HG02759 (cell line): ENCODE data around the gene PPP4R1.

Experiments
- ATAC-seq: cut with Tn5 transposase; IDR thresholded peaks from one replicate; pipeline ENCODE4 v1.9.1; 2021; ENCODE audit warnings: mild to moderate bottlenecking, moderate library complexity; ENCODE audit not compliant: unreplicated experiment

Gene PPP4R1

DNA sequence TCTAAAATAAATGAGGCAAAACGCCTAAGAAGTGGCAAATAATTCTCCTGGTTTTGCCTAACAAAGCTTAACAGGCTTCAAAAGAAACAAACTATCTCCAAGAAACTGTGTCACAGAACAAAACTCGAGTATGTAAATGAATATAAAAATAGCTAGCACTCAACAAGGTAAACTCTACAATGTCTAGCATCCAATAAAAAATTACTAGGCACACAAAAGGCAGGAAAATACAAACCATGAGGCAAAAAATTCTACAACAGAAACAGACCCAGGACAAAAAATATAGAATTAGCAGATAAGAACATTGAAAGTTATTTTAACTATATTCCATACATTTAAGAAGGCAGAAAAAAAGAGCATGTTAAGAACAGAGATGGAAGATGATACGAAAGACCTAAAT lies 16.8 kb downstream of the PPP4R1 start:
- ATAC-seq, result no peak

DNA sequence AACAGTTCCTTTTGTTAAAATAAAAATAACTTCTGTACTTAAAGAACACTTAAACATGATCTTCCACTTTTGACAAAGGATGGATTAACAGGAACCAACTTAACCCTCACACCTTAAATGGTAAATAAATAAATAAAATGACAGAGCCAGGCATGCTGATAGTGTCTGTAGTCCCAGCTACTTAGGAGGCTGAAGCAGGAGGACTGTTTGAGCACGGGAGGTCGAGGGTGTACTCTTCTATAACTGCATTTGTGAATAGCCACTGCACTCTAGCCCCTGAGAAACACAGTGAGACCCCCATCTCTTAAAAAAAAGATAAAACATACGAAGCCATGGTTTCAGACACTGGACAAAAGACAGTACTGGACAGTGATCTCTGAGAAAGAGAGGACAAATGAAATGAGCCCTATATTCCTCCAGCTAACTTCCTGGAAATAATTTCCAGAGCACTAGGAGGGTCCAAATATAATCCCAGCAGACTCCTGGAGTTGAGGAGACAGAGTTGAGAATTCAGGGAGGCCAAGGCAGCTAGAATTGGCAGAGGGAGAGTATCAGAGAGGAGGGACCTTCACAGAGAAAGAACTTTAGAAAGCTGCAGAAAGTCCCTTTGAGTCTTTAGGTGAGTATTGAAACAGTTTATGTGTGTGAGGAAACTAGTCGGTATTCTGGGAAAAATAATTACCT lies 17.4 kb downstream of the PPP4R1 start:
- ATAC-seq, result no peak

- ATAC-seq, result no peak
Measured at GRCh38 chr18:9596226-9596625, 18.1 kb downstream of the PPP4R1 start.

DNA sequence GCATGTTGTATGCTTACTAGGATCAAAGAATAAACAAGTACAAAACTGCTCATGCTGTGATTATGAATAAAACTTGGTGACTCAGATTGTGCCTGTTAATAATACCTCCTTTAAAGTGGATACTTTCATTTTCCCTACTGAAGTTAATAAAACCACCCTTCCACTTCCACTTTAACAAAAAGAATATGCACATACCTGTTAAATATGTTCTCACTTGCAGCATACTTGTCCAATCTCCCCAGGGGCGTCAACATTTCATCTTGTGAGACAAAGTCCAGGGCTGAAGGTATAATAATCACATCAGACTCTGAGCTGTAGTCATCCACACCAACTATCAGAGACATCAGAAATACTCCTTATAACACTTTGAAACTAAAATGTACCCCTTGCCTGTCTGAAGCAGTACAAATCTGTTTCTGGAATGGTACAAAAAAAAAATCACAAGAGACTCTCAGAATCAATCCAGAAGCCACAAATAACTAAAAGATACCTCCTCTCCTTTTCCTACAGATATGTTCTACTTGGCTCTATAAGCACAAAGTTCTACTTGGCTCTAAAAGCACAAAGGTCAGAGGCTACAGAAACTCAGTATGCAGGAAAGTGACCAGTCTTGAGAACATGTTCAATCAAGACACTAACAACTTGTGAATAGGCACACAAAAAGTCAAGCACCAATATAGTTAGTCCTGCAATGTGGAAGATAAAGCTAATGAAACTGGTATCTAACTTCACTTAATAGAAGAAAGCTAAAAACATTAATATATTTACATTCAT lies 19.3 kb downstream of the PPP4R1 start:
- ATAC-seq, result peak; percentile 78

DNA sequence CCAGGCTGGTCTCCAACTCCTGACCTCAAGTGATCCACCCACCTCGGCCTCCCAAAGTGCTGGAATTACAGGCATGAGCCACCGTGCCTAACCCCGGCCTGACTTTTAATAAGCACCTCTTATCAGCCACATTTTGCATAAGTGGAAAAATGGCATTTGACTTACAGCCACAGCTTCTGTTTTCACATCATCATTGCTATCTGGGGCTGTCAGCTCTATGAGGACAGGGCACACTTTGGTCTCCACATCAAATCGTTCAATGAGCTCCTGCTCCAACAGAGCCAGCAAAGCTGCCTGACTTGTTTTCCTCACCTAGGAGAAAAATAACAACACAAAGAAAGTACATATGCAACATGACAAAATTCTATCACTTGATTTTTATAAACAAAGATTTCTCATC lies 26.4 kb downstream of the PPP4R1 start:
- no peak for ATAC-seq

DNA sequence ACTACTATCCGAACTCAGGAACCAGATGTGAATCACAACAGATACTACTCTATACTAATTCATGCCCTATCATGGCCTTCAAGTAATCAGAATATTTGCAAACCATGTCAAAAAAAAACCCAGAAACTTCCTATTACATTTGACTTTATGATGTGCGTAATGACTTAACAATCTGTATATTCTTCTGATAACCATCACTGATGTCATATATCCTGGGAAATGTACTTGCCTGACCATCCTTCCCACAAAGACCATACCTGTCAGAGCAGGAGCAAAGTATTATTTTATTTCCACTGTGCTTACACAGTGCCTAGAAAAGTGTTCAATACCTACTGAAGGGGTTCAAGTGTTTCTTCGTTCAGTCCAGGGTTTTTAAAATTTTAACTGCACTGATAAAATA lies 27.5 kb downstream of the PPP4R1 start:
- ATAC-seq, result no peak

GRCh38 chr18:9581667-9582066 lies 32.7 kb downstream of the PPP4R1 start:
- no peak for ATAC-seq

DNA sequence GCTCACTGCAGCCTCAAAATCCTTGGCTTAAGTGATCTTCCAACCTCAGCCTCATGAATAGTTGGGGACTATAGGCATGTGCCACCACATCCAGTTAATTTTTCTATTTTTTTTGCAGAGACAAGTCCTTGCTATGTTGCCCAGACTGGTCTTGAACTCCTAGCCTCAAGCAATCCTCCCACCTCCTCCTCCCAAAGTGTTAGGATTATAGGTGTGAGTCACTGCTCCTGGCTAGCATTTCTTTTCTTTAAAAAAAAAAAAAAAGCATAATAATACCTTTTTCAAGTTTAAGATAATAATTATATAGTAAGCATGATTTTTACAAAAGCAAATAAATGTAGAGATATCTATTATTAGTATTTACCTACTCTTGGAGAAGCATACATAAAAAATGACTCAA lies 36.1 kb downstream of the PPP4R1 start:
- ATAC-seq, result no peak

GRCh38 chr18:9577361-9577760 lies 37.0 kb downstream of the PPP4R1 start:
- ATAC-seq, result no peak

GRCh38 chr18:9575558-9575957 lies 38.8 kb downstream of the PPP4R1 start:
- peak; percentile 72 for ATAC-seq

DNA sequence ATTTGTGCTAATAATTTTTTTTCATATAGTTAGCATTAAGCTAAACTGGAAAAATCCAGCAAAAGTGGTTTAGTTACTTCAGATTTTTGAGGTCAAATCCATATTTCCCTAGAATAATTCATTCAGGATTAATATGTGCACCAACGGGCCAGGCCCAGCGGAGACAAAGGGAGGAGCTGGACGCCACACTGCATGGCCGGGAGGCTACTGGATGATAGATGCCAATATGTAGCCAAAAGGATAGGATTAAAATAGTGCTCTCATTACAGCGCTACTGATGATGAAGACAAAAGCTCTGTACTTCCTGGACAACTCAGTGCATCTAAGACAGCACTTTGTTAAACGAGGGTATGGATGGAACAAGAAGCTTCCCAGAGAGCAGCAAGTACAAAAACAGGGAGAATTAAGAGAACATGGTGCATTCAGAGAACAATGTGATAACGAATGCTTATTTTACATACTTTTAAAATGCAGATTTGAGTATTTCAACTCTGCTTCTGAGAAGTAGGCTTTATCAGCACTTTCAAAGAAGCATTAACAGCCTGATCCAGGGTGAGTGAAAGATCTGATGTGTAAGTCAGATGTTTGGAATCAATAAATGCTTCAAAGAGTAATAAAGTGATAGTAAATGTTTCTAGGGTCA lies 39.8 kb downstream of the PPP4R1 start:
- no peak for ATAC-seq

GRCh38 chr18:9571546-9571945 lies 42.8 kb downstream of the PPP4R1 start:
- ATAC-seq, result no peak

DNA sequence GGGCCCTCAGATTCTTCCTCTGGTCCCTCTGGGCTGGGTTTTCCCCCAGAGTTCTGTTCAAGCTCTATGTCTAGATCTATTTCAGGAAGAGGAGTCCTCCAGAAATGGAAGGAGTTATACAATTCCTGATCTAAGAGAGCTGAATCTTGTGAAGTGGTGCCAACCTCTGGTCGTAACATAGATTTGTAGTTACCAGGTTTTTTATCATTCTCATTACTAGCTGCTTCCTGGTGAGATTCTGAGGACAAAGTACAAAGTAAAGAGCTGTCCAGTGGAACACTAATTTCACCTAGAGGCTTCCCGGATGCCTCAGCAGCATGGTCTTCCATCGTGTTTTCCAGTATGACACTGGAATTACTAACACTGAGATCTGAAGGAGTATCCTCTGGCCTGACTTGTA lies 44.1 kb downstream of the PPP4R1 start:
- ATAC-seq, result no peak

DNA sequence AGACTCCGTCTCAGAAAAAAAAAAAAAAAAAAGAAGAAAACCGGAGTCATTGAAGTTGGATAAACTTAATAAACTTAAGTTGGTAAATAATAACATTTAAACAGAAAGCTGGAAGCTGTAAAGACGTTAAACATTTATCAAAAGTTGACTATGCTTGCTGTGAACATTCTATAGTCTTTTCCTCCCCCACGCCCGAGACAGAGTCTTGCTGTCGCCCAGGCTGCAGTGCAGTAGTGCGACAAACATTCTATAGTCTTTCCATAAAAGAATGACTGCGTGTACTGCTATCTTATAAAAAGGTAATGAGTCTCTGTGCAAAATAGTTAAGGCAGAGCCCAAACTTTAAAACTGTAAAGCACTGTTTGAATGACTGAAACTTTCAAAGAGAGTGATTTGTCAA lies 45.2 kb downstream of the PPP4R1 start:
- no peak for ATAC-seq

DNA sequence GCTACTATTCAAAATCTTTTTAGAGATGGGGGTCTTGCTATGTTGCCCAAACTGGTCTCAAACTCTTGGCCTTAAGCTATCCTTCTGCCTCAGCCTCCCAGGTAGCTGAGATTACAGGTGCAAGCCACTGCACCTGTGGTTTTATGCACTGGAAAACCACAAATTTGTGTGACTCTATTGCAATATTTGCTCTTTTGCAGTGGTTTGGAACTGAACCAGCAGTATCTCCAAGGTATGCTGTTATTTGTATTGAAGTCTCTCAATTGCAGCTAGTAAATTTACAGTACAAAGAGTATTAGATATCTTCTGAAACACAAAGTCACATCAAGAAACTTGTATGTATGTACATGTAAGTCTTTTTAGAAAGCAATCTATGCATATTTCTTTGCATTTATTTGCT lies 46.2 kb downstream of the PPP4R1 start:
- no peak for ATAC-seq

DNA sequence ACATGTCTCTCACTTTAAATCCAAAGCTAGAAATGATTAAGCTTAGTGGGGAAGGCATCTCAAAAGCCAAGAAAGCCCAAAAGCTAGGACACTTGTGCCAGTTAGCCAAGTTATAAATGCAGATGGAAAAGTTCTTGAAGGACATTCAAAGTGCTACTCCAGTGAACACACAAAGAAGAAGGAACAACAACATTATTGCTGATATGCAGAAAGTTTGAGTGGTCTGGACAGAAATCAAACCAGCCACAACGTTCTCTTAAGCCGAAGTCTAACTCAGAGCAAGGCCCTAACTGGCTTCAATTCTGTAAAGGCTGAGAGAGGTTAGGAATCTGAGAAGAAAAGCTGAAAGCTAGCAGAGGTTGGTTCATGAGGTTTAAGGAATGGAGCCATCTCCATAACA lies 49.0 kb downstream of the PPP4R1 start:
- ATAC-seq, result no peak

GRCh38 chr18:9563331-9563730 lies 51.0 kb downstream of the PPP4R1 start:
- ATAC-seq, result no peak

- ATAC-seq, result no peak
Measured at GRCh38 chr18:9562584-9562983, 51.8 kb downstream of the PPP4R1 start.

GRCh38 chr18:9561759-9562158 lies 52.6 kb downstream of the PPP4R1 start:
- ATAC-seq, result no peak

DNA sequence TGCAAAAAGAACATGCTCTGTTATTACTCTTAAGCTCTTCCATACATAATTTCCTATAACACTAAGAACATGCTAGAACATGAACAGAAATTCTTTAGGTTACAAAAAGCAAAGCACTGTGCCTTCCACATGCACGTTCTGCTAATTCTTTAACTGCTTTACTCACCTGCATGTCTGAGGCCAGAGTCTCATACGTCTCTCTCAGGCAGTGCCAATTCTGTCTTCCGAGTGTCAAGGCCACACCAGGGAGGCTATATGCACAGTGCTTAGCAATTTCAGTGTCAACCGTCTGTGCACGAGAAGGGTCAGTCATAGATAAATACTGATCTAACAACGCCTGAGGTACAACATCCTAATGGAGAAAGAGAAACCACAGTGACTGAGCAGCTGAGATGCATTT lies 55.1 kb downstream of the PPP4R1 start:
- ATAC-seq, result no peak

- ATAC-seq, result no peak
Measured at GRCh38 chr18:9558387-9559064, 55.8 kb downstream of the PPP4R1 start.
